Ammon's horn (tissue), 1 donor: ENCODE results near the gene FNTB.

Experiments
- DNase-seq: peaks from one replicate; pipeline ENCODE4 v3.0.0-alpha.2; 2016; ENCODE audit warnings: low spot score

Gene FNTB

DNA sequence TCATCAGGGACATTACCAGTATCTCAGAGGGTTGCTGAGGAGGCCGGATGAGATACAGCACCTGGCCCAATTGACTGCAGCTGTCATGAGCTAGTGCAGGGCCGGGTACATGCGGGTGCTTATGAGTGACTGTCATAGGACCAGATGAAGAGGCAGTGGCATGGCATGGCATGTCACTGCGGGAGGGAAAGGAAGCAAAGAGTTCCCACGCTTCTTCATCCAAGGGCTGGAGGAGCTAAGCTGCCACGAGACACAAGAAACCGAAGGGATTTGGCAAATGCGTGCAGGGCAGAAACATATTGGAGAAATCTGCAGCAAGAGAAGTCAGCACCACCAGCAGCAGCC lies 33.4 kb upstream of the FNTB start:
- DNase-seq = peak; percentile 8

DNA sequence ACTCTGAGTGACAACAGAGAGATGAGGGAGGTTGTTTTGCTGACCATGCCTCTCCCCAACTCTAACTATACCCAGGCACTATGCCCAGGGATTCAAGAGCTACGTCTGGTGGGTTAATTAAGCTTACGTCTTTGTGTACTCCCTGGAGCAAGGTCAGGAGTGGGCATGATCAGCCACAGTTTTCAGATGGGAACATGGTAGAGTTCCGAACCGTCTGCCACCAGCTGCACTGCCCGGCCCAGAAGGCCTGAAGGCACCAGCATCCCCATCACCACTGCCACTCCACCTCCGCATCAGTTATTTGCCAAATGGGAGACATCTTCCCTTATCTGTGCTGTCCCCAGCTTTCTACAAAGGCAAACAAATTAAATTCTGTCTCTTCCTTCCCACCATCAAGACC lies 33.0 kb upstream of the FNTB start:
- no peak for DNase-seq

DNA sequence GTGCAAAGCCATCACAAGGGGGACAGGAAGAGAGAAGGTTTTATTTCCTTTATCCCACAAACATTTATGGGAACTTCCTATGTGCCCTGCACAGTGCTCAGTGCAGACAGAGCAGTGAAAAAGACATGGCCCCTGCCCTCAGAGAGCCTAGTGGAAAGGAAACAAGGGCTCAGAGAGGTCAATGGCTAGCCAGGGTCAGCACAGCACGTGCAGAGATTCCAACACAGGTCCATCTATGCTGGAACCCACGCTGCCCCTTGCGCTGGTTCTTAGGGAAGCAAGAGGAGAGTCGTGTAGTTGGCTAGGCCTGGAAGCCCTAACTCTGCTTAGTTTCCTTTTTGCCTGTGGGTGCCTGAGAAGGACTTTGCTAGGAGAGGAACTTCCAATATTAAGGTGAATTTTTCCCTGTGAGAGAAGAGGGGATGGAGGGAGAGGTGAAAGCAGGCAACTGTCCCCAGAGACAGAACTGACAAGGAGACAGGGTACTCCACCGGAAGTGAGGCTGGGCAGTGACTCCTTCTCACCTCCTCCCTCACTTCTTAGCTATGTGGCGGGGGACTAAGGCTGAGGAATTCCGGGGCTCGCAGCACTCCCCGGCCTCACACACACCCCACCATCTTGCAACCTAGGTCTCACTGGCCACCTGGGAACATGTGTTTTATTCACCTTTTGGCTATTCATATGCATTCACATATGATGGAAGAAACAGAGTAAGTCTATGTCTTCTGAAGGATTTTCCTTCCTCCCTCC lies 32.0 kb upstream of the FNTB start:
- no peak for DNase-seq

DNA sequence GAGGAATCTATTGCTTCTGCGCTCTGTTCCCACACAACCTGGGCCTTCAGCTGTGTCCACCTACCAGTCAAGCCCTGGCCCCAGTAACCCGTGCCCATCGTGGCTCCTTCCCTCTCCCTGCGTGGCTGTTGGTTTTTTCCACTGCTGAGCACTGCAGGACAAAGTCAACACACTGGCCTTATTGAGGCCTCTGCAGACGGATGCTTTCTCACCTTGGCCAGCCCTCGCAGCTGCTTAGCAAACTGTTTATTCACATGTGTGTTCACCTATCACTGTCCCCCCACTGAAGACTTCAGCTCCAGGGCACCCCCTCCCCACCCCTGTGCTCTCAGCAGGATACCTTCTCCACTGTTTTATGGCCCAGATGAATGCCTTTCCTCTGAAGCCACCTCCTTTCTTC lies 31.4 kb upstream of the FNTB start:
- no peak for DNase-seq

DNA sequence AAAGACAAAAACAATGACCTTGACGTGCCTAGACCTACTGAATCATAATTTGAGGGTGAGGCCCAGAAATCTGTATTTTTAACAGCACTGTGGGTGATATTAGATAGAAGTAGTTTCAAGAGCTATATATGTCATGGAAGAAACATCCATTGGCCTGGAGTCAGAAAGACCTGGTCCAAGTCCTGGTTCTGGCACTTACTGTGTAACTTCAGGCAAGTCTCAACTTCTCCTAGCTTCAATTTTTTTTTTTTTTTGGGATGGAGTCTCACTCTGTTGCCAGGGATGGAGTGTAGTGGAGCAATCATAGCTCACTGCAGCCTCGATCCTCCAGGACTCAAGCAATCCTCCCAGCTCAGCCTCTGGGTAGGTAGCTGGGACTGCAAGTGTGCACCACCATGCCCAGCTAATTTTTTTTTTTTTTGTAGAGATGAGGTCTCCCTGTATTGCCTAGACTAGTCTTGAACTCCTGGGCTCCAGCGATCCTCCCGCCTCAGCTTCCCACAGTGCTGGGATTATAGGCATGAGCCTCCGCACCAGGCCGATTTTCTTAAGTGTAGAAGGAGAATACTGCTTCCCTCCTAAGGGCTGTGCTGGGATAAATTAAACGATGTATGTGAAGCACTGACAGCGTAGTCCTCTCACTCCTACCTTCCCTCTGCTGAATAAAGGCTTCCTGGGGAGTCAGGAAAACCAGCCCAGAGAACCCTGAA lies 29.8 kb upstream of the FNTB start:
- no peak for DNase-seq

DNA sequence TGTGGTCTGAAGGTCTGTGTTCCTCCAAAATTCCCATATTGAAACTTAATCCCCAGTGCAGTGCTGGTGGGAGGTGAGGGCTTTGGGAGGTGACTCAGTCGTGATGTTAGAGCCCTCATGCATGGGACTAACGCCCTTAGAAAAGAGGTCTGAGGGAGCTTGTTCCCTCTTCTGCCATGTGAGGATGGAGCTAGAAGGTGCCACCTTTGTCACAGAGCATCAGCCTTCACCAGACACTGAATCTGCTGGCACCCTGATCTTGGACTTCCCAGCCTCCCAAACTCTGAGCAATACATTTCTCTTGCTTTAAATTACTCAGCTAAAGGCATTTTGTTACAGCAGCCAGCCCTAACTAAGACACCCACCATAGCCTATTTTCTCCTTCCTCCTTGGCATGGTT lies 28.5 kb upstream of the FNTB start:
- DNase-seq = no peak

DNA sequence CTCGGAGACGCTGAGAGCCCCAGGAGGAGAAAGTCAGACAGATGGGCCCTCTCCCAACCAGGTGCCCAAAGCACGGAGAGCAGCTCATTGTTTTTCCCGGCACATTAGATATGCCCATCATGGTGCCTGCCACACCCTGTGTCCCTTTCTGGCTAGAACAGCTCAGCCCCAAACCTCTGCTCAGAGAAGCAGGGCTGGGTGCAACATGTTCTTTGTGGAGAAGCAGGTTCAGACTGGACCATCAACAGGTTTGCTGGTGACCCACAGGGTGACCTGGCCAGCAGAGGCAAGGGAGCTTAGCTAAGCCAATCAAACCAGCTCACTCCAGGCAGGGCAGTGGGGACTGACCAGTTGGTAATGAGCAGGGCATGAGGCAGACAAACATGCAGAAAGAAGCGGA lies 28.0 kb upstream of the FNTB start:
- no peak for DNase-seq

DNA sequence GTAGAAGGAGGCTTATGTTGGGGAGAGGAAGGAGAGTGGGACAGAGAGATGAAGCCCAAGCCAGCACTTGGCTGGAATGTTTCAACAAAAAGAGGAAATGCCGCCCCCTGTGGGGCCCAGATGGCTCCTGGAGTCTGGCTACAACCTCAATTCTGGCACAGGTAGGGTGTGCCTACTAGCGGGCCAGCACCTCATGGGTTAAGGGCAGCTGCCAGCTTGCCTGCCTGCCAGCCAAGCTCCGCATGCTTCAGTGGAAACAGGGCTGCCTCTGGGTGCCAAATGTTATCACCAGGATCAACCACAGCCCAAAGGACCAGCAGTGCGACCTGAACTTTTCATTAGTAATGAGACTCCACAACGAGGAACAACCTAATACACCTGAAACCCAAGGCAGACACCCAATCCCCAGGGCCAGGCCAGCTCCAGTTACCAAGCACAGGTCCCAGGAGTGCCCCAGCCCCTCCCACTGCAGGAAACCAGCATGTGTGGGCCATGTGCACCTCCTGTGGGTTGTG lies 25.9 kb upstream of the FNTB start:
- no peak for DNase-seq

DNA sequence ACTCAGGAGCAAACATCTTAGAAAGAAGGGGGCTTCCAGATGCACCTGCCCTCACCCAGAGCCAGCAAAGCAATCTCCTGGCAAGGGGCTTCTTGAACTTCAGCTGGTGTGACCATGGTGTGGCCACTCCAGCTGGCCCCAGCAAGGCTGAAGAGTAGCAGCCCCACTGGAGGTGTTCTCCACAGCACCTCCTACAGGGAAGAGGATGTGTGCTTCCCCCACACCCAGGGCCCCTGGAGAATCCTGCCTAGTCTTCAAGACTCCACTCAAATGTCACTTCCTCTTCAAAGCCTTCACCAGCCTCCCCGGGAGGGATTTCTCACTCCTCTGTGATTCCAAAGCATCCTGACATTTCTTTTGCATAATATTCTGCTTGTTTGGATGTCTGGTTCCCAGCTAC lies 23.1 kb upstream of the FNTB start:
- no peak for DNase-seq

DNA sequence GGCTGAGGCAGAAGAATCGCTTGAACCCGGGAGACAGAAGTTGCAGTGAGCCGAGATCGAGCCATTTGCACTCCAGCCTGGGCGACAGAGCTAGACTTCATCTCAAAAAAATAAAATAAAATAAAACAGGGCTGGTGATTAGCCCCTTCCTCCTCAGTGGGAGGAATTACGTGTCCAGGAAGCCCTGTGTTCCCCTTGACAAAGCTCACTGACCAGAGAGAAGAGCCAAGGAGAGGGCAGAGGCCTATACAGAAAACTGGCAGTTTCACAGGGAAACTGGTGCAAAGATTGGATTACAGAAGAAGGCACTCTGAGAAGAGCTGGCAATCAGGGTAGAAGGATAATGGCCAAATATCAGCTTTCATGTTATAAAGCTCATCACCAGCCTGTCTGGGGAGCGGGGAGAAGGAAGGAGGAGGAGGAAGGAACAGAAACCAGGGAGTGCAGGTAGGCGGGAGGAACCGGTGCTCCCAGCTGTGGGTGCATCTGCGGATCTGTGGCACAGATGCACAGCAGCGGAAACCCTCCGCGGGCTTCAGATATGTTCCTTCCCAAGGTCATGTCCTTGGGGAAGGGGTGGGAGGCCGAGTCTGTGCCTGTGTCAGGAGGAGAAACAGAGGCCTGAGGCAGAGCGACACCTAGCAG lies 21.2 kb upstream of the FNTB start:
- DNase-seq = no peak

DNA sequence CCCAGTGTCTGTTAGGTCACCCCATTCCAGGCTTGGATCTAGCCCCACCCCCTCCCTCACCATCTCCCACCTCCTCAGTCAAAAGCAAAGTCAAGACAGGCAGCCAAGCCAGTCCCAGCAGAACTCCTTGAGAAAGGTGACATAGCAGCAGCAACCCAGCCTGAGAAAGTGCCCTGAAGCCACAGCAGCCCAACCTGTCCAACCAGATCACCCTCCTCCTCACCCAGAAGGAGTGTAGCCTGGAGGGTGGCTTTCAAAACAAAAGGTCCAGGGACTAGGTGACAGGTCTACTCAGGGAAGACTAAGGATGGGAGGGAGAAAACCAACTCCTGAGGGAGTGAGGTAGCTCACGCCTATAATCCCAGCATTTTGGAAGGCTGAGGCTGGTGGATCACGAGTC lies 19.7 kb upstream of the FNTB start:
- DNase-seq = no peak

DNA sequence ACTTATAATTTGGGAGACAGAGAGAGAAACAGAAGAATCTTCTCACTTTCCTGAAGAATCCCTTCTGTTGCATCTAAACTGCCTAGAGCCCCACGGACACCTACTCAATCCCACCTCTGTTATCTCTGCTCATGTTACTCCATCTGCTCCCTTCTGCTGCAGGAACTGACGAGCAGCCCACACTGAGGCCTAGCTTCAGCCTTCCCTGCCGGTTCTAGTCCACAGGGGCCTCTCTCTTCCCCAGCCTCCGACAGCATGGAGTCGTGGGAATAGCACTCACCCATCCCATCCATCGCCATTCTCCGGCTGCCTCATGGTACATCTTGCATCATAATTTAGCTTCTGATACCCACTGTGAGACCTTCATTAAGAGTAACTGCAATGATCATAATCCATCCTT lies 18.5 kb upstream of the FNTB start:
- DNase-seq = peak; percentile 64

DNA sequence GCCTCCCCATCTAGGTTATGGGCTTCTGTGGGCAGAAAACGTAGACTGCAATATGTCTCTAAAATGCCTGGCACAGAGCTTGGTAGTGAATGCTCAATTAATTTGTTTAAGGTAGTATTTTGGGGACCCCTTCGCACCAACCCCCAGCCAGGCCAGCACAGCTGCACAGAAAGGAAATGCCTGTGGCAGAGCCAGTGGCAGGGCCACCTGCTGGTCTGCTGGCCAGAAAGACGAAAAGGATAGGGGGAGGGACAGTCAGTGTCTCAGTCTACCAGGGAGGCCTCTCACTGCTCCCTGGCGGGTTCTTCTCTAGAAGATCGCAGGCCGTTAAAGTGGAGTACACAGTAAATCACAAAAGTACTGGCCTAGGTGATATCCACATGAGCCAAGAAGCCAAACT lies 18.0 kb upstream of the FNTB start:
- no peak for DNase-seq

DNA sequence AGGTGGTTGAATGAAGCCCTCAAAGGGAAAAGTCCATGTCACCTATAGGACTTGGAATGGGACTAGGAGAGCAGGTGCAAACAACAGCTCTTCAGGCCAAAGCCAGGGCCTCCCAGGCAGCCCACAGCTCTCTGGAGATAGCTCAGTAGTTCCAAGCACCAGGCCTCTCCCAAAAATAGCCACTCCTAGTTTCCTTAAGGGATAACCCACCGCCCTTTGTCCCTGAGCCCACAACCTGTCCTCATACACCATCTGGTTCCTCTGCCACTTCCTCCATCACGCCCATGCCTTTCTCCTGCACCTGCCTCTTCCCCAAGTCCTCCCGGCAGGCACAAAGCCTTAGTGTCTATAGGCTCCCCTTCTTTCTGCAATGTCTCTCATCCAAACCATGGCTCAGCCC lies 16.7 kb upstream of the FNTB start:
- no peak for DNase-seq

DNA sequence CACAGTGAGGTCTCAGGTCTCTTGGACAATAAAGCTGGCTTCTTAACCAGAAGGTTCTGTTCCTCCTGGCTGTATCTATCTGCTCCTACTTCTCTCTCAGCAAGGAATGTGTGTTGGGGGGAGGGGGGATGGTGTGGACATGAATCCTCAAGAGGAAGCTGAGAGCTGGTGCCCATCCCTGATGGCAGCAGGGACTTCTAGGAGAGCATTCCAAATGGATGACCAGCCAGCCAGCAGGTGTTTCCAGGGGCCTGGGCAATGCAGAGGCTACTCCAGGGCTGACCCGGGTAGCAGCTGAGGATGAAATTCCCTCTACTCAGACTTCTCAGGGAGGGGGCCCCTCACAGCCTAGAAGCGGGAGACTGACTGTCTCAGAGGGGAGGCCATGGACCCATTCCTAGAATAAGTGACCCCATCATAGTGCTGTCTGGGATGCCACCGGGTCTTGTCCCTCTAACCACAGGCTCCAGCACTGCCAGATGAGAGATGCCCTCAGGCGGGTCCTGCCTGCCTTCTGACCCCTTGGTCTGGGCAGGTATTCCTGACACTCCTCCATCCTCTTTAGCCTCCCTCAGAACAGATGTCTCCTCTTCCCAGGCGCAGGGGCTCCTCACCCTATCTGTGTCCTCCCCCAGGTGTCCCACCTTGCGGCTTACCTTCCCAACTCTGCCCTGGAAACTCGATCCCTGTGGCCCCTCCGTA lies 15.8 kb upstream of the FNTB start:
- no peak for DNase-seq

DNA sequence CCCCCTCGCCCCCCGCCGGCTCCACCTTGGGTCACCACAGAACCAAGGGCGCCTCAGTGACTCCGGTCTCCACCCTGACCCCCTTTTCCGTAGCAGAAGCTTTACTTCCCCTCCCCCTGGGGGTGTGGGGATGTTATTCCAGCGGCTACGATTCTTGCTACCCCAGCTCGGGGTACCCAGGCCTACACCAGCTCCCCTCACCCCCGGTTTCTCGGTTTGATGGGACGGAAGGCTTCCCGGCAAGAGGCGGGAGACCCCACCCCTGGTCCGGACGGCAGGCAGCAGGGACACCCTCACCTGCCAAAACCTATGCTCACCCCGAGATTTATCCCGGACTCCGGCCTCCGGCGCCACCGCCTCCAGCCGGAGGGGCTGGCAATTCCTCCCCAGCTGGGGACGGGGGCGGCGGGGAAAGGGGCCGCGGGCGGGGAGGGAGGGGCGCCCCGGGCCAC lies 15.2 kb upstream of the FNTB start:
- DNase-seq = no peak

DNA sequence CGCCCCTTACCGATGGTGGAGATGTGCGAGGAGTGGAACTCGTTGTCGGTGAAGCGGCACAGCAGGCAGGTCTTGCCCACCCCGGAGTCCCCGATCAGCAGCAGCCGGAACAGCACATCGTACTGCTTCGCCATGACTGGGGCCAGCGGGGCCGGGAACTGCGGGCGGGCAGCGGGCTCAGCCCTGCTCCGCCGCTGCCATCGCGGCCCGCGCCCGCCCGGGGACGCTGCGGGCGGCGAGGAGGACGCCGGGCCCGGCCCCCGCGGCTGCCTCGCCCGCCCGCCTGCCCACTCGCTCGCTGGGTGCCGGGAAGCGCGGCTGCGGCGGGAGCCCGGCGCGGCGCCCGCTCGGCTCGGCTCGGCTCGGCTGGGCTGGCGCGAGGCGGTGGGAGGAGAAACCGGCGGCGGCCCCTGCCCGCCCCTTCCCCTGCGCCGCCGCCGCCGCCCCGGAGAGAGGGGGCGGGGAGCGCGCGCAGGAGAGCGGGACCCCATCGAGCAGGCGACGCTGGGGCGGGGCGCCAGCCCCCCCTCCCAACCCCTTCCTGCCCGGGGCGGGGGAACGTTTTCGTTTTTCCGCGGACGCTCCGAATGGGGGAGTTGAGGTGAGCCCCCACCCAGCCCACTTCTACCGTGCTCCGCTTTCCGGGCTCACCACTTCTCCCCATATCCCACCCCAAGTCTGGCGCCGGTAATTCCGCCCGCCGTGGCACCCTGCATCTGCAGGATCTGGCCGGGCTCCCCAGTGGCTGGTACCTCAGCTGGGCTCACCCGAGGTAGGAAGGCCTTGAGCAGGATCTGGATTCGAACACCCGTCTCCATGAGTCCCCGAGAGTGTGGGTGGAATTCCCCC lies 14.5 kb upstream of the FNTB start, which contains the start of gene RAB15:
Gene RAB15 (minus strand): TSS at position 394 of the 849 bp plus-strand sequence. CDS start 260 bp downstream, at position 134.
- no peak for DNase-seq

DNA sequence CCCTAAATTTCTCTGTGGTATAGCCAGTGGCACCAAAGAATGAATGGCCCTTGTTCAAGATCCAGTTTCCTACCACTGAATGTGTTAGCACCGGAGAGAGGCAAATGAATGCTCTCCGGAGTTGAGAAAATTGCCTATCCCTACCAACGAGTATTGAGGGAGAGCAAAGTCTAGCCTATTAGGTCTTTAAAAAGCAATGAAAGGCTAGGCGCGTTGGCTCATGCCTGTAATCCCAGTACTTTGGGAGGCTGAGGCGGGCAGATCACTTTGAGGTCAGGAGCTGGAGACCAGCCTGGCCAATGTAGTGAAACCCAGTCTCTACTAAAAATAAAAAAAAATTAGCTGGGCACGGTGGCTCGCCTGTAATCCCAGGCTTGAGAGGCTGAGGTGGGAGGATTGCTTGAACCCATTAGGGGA lies 13.7 kb upstream of the FNTB start:
- no peak for DNase-seq

DNA sequence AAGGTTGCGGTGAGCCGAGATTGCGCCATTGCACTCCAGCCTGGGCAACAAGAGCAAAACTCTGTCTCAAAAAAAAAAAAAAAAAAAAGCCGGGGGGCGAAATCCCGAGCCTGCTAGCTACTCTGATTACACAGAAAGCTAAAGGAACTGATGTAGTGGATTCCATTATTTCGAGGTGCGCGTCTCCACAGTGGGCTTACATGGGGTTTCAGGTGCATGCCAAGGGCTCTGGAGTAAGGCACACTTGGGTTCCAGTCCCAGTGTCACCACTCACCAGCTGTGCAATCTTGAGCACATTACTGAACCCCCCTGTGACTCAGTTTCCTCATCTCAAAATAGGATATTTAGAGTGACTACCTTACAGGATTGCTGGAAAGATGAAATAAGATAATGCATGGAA lies 12.9 kb upstream of the FNTB start:
- DNase-seq = no peak

DNA sequence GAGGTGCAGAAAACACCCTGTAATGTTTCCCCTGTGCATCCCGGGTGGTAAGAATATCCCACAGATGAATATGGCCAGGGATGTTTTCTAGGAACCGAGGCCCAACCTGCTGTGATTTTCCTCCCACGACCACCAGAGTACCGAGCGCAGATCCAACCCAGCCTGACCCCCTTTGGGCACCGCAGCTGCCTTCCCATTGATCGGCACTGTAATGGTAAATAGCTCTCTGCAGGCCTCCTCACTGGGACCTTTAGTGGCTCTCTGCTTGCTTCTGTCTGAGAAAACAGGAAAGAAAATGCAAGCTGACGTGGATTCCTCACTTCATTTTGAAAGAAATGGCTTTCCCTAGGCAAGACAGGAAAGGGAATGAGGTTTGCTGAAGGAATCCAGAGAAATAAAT lies 12.1 kb upstream of the FNTB start:
- no peak for DNase-seq

DNA sequence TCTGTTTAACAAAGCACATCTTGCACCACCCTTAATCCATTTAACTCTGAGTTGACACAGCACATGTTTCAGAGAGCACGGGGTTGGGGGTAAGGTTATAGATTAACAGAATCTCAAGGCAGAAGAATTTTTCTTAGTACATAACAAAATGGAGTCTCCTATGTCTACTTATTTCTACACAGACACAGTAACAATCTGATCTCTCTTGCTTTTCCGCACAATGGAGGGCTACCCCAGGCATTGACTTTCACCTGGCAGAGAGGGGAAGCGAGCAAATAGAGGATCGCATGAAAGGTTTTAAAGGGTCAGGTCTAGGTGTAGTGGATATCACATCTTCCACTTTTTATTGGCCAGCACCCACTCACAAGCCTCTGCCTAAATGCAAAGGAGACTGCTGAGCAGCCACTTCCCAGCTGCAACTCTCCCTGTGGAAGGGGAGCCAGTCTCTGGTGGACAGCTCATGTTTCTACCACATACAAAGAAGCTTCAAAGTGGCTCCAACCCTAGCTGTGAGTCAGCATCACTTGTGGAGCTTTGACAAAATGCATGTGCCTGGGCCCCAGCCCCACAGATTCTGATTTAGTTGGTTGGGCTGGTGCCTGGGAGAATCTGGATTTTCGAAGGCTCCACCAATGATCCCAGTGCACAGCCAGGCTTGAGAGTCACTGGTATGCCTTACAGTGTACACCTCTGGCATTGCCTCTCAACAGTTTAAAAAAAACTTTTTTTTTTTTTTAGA lies 7.2 kb upstream of the FNTB start:
- no peak for DNase-seq
